Tracheal epithelial cell (primary cell): ENCODE measurements around the gene GABRR1. TPM values are rescaled to one million over a fixed set of nuclear protein-coding genes. Genes with fewer than 3 reads are reported as not detected.

Experiments used
- total RNA-seq: library from RNA; depleted of rRNA; stranded (reverse); fragments of >200 nt; gene quantifications from 2 replicates; pipeline ENCODE4 v1.2.1, GENCODE V29; 2014

GABRR1 gene
- total RNA-seq = not detected in 2 replicates

GRCh38 chr6:89217299-89217910 is at the start of gene GABRR1:
Gene GABRR1, minus strand, starts transcription at chr6:89217358. Its CDS starts 36 bp downstream, at chr6:89217322.

DNA sequence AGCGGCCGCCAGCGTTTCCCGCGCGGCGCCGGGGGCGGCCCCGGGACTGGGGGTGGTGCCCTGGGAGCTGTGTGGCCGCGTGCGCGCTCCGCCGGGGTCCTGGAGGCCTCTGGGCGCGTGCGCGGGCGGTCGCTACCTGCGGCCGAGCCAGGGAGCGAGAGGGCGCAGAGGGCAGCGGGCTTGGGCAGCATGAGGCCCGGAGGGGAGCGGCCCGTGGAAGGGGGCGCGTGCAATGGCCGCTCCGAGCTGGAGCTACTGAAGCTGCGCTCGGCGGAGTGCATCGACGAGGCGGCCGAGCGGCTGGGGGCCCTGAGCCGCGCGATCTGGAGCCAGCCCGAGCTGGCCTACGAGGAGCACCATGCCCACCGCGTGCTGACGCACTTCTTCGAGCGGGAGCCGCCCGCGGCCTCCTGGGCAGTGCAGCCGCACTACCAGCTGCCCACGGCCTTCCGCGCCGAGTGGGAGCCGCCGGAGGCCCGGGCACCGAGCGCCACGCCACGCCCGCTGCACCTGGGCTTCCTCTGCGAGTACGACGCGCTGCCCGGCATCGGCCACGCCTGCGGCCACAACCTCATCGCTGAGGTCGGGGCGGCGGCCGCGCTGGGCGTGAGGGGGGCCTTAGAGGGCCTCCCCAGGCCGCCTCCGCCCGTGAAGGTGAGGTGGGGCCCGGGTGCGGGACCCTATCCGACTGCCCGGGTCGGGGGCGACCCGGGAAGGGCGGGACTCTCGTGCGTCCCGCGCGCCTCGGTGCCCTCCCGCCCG is 71.0 kb downstream of the GABRR1 start, which contains the start of gene PM20D2:
TSS of gene PM20D2 (plus strand) at position 100 of the 762 bp plus-strand sequence. CDS start at position 190, 90 bp downstream.

Other genes with a start within 250 kb of the GABRR1 start
- 42.6 and 49.2 TPM in 2 replicates for gene PNRC1, start 136.6 kb downstream of the GABRR1 start, total RNA-seq
- gene SRSF12, start 99.3 kb downstream of the GABRR1 start, total RNA-seq = 0.21 and 1.2 TPM in 2 replicates
- 11.3 and 18.5 TPM in 2 replicates for gene PM20D2, start 71.3 kb downstream of the GABRR1 start, total RNA-seq
- not detected in 2 replicates for gene GABRR2, start 97.9 kb upstream of the GABRR1 start, total RNA-seq
- 18.5 and 23.4 TPM in 2 replicates for gene UBE2J1, start 135.4 kb upstream of the GABRR1 start, total RNA-seq
- 5.5 and 15.4 TPM in 2 replicates for gene RRAGD, start 194.9 kb upstream of the GABRR1 start, total RNA-seq
- gene ANKRD6, start 215.8 kb upstream of the GABRR1 start, total RNA-seq = 7.7 and 9.6 TPM in 2 replicates